Ectodermal cell (in vitro differentiated cells): ENCODE measurements around the gene PPFIA1.
"Not testable (repeated sequence)": the region's sequence is repeated elsewhere in the genome, so short reads cannot be mapped to it uniquely, and the experiment has no call there.

Experiments used
- H3K27ac ChIP-seq: 2 replicates; pipeline ENCODE4 v1.7.0; 2013; ENCODE audit warnings: mild to moderate bottlenecking, low read depth, low read length; ENCODE audit not compliant: insufficient read depth, poor library complexity, severe bottlenecking
- H3K27me3 ChIP-seq: 2 replicates; pipeline ENCODE4 v1.7.0; 2013; ENCODE audit warnings: mild to moderate bottlenecking, low read length; ENCODE audit not compliant: insufficient read depth, control insufficient read depth, poor library complexity, severe bottlenecking
- H3K36me3 ChIP-seq: one replicate; pipeline ENCODE4 v1.7.0; 2013; ENCODE audit warnings: low read length; ENCODE audit not compliant: control insufficient read depth, insufficient read depth
- H3K4me1 ChIP-seq: one replicate; pipeline ENCODE4 v1.7.0; 2013; ENCODE audit warnings: low read length; ENCODE audit not compliant: control insufficient read depth, insufficient read depth
- H3K4me3 ChIP-seq: 2 replicates; pipeline ENCODE4 v1.7.0; 2013; ENCODE audit warnings: low read depth, low read length, control low read depth; ENCODE audit not compliant: insufficient read depth
- H3K9me3 ChIP-seq: 2 replicates; pipeline ENCODE4 v1.7.0; 2013; ENCODE audit warnings: mild to moderate bottlenecking, low read length, moderate library complexity; ENCODE audit not compliant: control insufficient read depth
- WGBS, 2 experiments: methylation state at CpG; one replicate each; pipeline ENCODE4 v1.1.7; 2013; ENCODE audit warnings: missing lambda C conversion rate in 2 of 2; 5-methylcytosine and 5-hydroxymethylcytosine counted together

PPFIA1 gene

DNA sequence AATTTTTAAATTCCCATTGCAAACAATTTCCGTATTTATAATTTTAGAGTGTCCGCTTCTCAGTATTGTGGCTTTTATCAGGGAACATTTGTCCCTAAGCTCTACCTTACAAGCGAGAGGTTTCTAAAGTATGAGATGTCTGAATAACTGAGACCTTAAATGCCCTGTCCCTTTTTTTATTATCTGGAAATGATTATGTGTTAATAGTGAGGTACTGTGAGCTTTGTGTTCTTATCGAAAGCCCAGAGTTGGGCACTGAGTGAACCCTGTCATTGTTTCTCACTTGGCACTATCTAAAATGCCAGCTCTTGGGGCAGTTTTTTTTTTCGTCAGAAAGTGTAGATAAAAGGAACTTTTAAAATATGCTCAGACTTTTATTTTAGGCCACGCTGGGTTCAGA, 137.3 kb downstream of the PPFIA1 start:
- Histone ChIP-seq H3K9me3 (no peaks in the 10 kb centered on the region), H3K4me1 (no peaks in the 10 kb centered on the region), H3K27ac (no peak overlapping the region), H3K27me3 (no peaks in the 10 kb centered on the region), H3K4me3 (no peak overlapping the region), H3K36me3 (peaks cover 53% of the 10 kb centered on the region)
- WGBS, 2 experiments: 91 to 92% methylated on average over 6 of the region's 6 CpGs

DNA sequence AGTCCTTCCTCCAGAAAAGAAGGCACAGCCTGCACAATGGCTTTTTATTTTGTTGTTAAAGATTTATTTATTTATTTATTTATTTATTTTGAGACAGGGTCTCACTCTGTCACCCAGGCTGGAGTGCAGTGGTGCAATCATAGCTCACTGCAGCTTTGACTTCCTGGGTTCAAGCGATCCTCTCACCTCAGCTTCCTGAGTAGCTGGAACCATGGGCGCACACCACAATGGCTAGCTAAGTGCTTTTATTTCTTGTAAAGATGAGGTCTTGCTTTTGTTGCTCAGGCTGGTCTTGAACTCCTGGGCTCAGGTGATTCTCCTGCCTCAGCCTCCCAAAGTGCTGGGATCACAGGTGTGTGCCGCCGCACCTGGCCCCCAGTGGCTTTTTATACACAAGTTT, 137.8 kb downstream of the PPFIA1 start:
- H3K9me3 ChIP-seq, H3K4me3 ChIP-seq, H3K27me3 ChIP-seq, H3K4me1 ChIP-seq, H3K27ac ChIP-seq: not testable (repeated sequence)
- H3K36me3 ChIP-seq: peaks cover 57% of the 10 kb centered on the region
- WGBS, 2 experiments: 94 to 96% methylated on average over 4 of the region's 4 CpGs

DNA sequence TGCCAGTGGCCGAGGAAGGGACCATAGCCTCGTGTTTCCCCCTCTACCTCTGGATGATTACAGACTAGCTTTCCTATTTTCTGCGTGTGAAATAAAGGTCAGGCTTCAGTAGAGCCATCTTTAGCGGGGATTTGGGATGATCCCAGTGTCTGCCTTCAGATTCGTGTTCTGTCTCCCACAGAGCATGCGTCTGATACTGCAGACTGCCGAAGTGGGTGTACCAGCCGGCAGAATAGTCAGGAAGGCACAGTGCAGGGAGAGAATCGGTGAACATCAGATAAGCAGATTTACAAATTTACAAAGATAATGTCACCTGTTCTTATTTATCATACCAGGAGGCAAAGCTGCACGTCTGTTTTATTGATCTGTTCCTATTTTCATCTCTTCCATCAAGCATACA, 138.9 kb downstream of the PPFIA1 start:
- Histone ChIP-seq H3K4me3 (no peak overlapping the region), H3K36me3 (peaks cover 57% of the 10 kb centered on the region), H3K4me1 (no peaks in the 10 kb centered on the region), H3K9me3 (no peaks in the 10 kb centered on the region), H3K27me3 (no peaks in the 10 kb centered on the region), H3K27ac (no peak overlapping the region)
- WGBS, 2 experiments: 97 to 98% methylated on average over 10 of the region's 10 CpGs

DNA sequence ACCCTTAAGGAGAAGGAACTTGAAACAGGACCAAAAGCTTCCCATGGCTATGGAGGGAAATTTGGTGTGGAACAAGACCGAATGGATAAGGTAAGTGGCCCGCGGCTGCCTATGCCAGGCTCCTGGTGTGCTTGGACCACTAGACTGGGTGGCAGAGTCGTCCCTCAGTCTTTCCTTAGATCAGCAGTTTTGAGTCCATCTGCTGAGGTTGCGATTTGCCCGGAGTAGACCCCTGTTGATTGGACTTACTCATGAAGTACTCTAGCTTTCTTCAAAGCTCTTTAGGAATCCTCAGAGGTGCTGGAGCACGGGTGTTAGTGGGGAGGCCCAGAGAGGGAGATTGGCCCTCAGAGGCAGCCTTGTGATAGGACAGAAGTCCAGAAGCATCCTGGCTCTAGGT, 139.4 kb downstream of the PPFIA1 start:
- peaks cover 61% of the 10 kb centered on the region for H3K36me3 ChIP-seq
- H3K27ac ChIP-seq: no peak overlapping the region
- no peaks in the 10 kb centered on the region for H3K4me1 ChIP-seq
- H3K4me3 ChIP-seq: no peak overlapping the region
- no peaks in the 10 kb centered on the region for H3K27me3 ChIP-seq
- WGBS, 2 experiments: 96% methylated on average over 7 of the region's 7 CpGs
- no peaks in the 10 kb centered on the region for H3K9me3 ChIP-seq

DNA sequence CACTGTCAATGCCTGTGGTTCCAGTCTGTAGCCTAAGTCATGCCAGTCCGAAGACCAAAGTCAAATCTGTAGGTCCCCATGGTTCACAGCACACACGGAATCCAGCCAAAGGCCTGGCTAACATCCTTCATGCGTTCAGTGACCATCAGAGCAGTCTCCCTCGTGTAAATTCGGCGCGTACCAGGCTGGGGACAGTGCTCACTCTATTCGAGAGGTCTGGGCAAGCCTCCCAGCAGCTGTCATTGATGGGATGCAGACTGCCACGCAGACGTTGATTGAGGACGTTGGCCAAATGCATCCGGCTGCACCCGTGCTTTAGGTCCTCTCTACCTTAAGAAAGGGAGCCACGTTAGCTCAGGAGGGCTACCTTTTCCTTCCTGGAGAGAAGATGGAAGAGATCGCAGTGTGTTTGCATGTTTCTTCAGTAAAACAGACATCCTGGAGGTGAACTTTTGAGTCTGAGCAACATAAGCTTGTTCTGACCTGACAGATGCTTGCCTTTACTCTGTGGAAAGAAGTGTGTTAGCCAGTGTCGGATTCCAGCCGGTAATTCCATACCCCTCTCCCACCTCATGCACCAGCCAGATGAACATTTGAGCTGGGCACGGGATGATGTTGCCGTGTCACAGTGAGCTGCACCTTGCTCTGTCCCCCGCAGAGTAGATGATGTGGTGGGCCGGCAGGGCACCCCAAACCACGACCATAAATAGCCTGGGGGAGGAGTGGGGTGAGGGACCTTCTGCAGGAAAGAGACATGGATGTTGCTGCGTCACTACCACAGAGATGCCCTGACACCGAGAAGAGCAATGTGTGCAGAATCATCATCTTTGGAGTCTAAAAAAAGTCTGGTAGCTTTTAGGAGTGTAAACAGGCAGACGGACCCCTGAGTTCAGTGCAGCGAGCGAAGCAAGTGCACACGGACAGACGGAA, 140.1 kb downstream of the PPFIA1 start:
- H3K4me3 ChIP-seq: no peak overlapping the region
- H3K27ac ChIP-seq: no peak overlapping the region
- H3K4me1 ChIP-seq: no peaks in the 10 kb centered on the region
- H3K27me3 ChIP-seq: no peaks in the 10 kb centered on the region
- H3K36me3 ChIP-seq: peaks cover 64% of the 10 kb centered on the region
- H3K9me3 ChIP-seq: no peaks in the 10 kb centered on the region
- 95 to 96% methylated on average over 29 of the region's 29 CpGs for WGBS, 2 experiments

DNA sequence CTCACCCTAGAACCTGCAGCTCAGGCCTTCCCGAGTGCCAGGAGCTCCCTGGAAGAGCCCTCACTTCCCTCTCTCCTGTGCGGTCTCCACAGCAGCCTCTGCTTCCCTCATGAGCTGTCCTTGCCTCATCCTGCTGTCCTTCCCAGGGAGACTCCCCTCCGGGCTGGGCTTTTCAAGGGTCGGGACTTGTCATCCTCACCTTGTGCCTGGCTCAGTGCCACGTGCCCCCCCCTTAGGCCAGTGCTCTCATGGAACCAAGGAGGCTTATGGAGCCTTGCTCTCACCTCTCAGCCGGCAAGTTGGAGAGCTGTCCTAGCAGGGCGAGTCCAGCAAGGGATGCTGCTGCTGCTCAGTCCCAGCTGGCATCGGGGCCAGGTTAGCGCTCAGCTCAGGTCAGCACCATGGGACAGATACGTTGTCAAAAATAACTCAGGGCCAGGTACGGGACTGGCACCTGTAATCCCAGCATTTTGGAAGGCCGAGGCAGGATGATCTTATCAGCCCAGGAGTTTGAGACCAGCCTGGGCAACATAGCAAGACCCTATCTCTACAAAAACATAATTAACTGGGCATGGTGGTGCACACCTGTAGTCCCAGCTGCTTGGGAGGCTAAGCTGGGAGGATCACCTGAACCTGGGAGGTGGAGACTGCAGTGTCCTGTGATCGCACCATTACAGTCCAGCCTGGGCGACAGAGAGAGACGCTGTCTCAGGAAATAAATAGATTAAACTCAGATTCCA, 141.4 kb downstream of the PPFIA1 start:
- Histone ChIP-seq H3K36me3 (peaks cover 64% of the 10 kb centered on the region), H3K4me3 (no peak overlapping the region)

DNA sequence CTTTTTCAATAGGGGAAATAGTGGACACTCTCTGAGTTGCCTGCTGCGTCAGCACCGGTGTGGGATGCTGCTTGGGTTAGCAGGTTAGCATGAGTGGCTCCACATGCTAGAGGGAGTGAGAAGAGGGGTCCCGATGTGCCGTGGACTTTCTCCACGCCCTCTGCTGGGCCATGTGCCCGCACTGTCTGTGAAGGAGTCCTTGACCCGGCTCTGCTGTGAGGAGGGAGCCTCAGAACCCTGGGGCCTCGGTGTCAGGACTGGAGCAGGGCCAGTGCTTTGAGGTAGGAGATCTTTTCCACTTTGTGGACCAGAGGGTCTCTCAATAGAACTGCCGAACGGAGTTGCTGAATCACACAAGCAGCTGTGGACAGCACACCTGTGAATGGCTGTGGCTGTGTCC, 142.7 kb downstream of the PPFIA1 start:
- H3K4me1 ChIP-seq: no peaks in the 10 kb centered on the region
- 97% methylated on average over 10 of the region's 10 CpGs for WGBS, 2 experiments
- no peak overlapping the region for H3K27ac ChIP-seq
- H3K27me3 ChIP-seq: no peaks in the 10 kb centered on the region
- no peak overlapping the region for H3K4me3 ChIP-seq
- H3K9me3 ChIP-seq: no peaks in the 10 kb centered on the region
- peaks cover 59% of the 10 kb centered on the region for H3K36me3 ChIP-seq

More for the DNA sequence above, 141.4 kb downstream of the PPFIA1 start:
- 96% methylated on average over 15 of the region's 15 CpGs for WGBS, 2 experiments
- no peak overlapping the region for H3K27ac ChIP-seq
- no peaks in the 10 kb centered on the region for H3K27me3 ChIP-seq
- no peaks in the 10 kb centered on the region for H3K4me1 ChIP-seq
- H3K9me3 ChIP-seq: no peaks in the 10 kb centered on the region

DNA sequence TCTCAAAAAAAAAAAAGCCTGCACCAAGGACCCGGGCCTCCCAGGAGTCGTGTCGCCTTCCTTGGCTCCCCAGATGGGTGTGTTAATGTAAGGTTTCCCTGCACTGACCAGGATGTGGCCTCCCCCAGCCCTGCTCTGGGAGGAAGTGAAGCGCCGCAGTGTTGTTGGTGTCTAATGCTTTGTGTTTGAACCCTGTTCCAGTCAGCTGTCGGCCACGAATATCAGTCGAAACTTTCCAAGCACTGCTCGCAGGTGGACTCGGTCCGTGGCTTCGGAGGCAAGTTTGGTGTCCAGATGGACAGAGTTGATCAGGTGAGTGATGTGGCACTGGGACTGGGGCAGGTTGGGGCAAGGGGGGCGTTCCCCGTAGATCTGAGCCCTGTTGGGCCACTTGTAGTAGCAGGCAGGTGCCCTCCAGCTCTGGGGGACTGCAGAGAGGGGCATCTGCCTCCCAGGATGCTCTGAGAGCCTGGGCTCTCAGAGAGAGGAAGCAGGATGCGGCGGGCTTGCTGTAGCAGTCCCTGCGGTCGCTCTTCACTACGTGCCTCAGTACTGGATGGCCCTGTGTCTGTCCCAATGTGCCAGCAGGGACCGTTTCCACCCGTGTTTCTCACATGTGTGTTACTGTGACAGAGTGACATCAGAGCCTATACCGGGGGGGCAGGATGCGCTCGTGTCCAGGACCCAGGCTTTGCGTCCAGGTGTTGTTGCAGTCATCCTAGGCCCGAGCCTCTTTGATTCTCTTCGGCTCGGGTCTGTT, 144.0 kb downstream of the PPFIA1 start:
- WGBS, 2 experiments: 94% methylated on average over 28 of the region's 28 CpGs
- Histone ChIP-seq H3K9me3 (no peaks in the 10 kb centered on the region), H3K4me1 (no peaks in the 10 kb centered on the region), H3K36me3 (peaks cover 51% of the 10 kb centered on the region), H3K4me3 (no peak overlapping the region), H3K27me3 (no peaks in the 10 kb centered on the region), H3K27ac (no peak overlapping the region)

DNA sequence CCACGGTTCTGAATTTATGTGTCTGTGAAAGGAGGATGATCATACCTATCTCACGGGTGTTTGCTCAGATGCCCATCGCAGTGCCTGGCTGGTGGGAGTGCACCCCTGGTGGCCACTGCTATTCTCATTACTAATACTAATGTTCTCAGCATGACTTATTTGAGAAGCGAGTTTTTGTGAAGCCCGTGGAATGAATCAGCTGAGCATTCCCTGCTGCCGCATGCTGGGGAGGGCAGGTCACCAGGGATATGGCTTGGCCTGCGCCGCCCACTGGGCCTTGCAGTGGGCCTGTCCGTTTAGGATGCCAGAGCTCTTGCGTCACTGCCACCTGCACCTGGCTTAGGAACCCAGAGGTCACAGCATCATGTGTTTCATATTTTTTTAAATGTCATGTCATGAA, 144.7 kb downstream of the PPFIA1 start:
- WGBS, 2 experiments: 90% methylated on average over 10 of the region's 10 CpGs
- Histone ChIP-seq H3K27ac (no peak overlapping the region), H3K4me3 (no peak overlapping the region), H3K36me3 (peaks cover 51% of the 10 kb centered on the region), H3K4me1 (no peaks in the 10 kb centered on the region), H3K9me3 (no peaks in the 10 kb centered on the region), H3K27me3 (no peaks in the 10 kb centered on the region)
